Measurements from ENCODE around the gene CAPN1.
"Not testable (repeated sequence)": the region's sequence is repeated elsewhere in the genome, so short reads cannot be mapped to it uniquely, and the experiment has no call there.

Gene CAPN1

GRCh38 chr11:65135633-65136145 lies 46.0 kb upstream of the CAPN1 start:
- no peaks in the 10 kb centered on the region for H3K9me3 ChIP-seq (ENCODE audit: insufficient read depth, low read length)
- TF ChIP-seq YY1 (IDR thresholded peaks at IDR 0.05; ENCODE audit: insufficient read depth, insufficient read length): no peak
- no peak for TF ChIP-seq ZNF274 (IDR thresholded peaks at IDR 0.05; ENCODE audit: low read depth, low read length)
- no peak for TF ChIP-seq SUZ12 (IDR thresholded peaks at IDR 0.05; ENCODE audit: extremely low read depth, insufficient read depth, insufficient read length)
- peaks cover 12% of the 10 kb centered on the region for H3K4me1 ChIP-seq (ENCODE audit: insufficient read depth, insufficient read length)
- peaks cover 24% of the 10 kb centered on the region for H3K36me3 ChIP-seq (ENCODE audit: insufficient read depth, insufficient read length, low read length)
- DNase-seq (ENCODE audit: low read depth, low spot score): no peak
- peak overlapping the region; percentile 99 for H3K9ac ChIP-seq (ENCODE audit: insufficient read length, low read depth)
- H3K27me3 ChIP-seq (ENCODE audit: insufficient read depth, insufficient read length): no peaks in the 10 kb centered on the region
- H3K4me3 ChIP-seq (ENCODE audit: insufficient read length, low read depth): peak overlapping the region; percentile 96

- no peak for DNase-seq (ENCODE audit: low read depth, low spot score)
- TF ChIP-seq SUZ12 (IDR thresholded peaks at IDR 0.05; ENCODE audit: extremely low read depth, insufficient read depth, insufficient read length) (no peak), ZNF274 (IDR thresholded peaks at IDR 0.05; ENCODE audit: low read depth, low read length) (no peak), YY1 (IDR thresholded peaks at IDR 0.05; ENCODE audit: insufficient read depth, insufficient read length) (no peak)
- Histone ChIP-seq H3K27me3 (ENCODE audit: insufficient read depth, insufficient read length) (no peaks in the 10 kb centered on the region), H3K9me3 (ENCODE audit: insufficient read depth, low read length) (no peaks in the 10 kb centered on the region), H3K4me3 (ENCODE audit: insufficient read length, low read depth) (no peak overlapping the region), H3K9ac (ENCODE audit: insufficient read length, low read depth) (no peak overlapping the region), H3K4me1 (ENCODE audit: insufficient read depth, insufficient read length) (peaks cover 12% of the 10 kb centered on the region), H3K36me3 (ENCODE audit: insufficient read depth, insufficient read length, low read length) (peaks cover 15% of the 10 kb centered on the region)
Observed at GRCh38 chr11:65136515-65137096, 45.1 kb upstream of the CAPN1 start.

DNA sequence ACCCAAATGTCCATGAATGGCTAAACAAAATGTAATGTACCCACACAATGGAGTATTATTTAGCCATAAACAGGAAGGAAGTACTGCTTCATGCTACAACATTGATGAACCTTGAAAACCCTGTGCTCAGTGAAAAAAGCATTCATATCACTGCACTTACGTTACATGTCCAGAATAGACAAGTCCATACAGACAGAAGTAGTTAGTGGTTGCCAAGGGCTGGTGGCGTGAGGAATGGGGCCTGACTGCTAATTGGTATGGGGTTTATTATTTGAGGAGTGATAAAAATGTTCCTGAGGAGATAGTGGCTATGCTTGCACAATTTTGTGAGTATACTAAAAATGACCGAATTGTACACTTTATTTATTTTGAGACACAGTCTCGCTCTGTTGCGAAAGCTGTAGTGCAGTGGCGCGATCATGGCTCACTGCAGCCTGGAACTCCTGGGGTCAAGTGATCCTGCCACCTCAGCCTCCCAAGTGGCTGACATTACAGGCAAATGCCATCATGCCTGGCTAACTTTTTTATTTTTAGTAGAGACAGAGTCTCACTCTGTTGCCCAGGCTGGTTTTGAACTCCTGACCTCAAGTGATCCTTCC lies 39.7 kb upstream of the CAPN1 start:
- Histone ChIP-seq H3K4me3 (ENCODE audit: insufficient read length, low read depth) (no peak overlapping the region), H3K9ac (ENCODE audit: insufficient read length, low read depth) (no peak overlapping the region), H3K4me1 (ENCODE audit: insufficient read depth, insufficient read length) (no peaks in the 10 kb centered on the region), H3K27me3 (ENCODE audit: insufficient read depth, insufficient read length) (no peaks in the 10 kb centered on the region), H3K9me3 (ENCODE audit: insufficient read depth, low read length) (peaks cover 9% of the 10 kb centered on the region), H3K36me3 (ENCODE audit: insufficient read depth, insufficient read length, low read length) (no peaks in the 10 kb centered on the region)
- no peak for DNase-seq (ENCODE audit: low read depth, low spot score)
- TF ChIP-seq SUZ12 (IDR thresholded peaks at IDR 0.05; ENCODE audit: extremely low read depth, insufficient read depth, insufficient read length) (no peak), ZNF274 (IDR thresholded peaks at IDR 0.05; ENCODE audit: low read depth, low read length) (no peak), YY1 (IDR thresholded peaks at IDR 0.05; ENCODE audit: insufficient read depth, insufficient read length) (no peak)

- Histone ChIP-seq H3K4me3 (ENCODE audit: insufficient read length, low read depth) (no peak overlapping the region), H3K36me3 (ENCODE audit: insufficient read depth, insufficient read length, low read length) (no peaks in the 10 kb centered on the region), H3K4me1 (ENCODE audit: insufficient read depth, insufficient read length) (peaks cover 7% of the 10 kb centered on the region), H3K9ac (ENCODE audit: insufficient read length, low read depth) (no peak overlapping the region), H3K27me3 (ENCODE audit: insufficient read depth, insufficient read length) (no peaks in the 10 kb centered on the region), H3K9me3 (ENCODE audit: insufficient read depth, low read length) (peaks cover 19% of the 10 kb centered on the region)
- DNase-seq (ENCODE audit: low read depth, low spot score): no peak
- TF ChIP-seq ZNF274 (IDR thresholded peaks at IDR 0.05; ENCODE audit: low read depth, low read length): no peak
- no peak for TF ChIP-seq SUZ12 (IDR thresholded peaks at IDR 0.05; ENCODE audit: extremely low read depth, insufficient read depth, insufficient read length)
- TF ChIP-seq YY1 (IDR thresholded peaks at IDR 0.05; ENCODE audit: insufficient read depth, insufficient read length): no peak
Observed at GRCh38 chr11:65147352-65148075, 34.2 kb upstream of the CAPN1 start.

DNA sequence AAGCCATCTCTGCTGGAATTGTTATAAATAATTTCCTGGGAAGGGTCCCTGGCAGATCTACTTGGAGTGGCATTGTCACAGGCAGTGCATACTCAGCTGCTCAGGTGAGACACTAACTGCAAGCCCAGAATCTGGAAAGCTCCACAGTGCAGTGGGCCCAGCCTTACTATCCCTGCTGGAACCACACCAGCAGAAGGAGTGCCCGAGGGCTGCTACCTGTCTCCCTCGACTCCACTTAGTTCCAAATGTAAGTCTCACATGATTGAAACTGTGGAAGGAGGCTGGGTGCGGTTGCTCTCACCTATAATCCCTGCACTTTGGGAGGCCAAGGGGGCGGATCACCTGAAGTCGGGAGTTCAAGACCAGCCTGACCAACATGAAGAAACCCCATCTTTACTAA lies 33.1 kb upstream of the CAPN1 start:
- Histone ChIP-seq H3K4me1 (ENCODE audit: insufficient read depth, insufficient read length) (peaks cover 7% of the 10 kb centered on the region), H3K9ac (ENCODE audit: insufficient read length, low read depth) (no peak overlapping the region), H3K9me3 (ENCODE audit: insufficient read depth, low read length) (peaks cover 19% of the 10 kb centered on the region), H3K27me3 (ENCODE audit: insufficient read depth, insufficient read length) (no peaks in the 10 kb centered on the region), H3K36me3 (ENCODE audit: insufficient read depth, insufficient read length, low read length) (no peaks in the 10 kb centered on the region), H3K4me3 (ENCODE audit: insufficient read length, low read depth) (no peak overlapping the region)
- no peak for DNase-seq (ENCODE audit: low read depth, low spot score)
- TF ChIP-seq SUZ12 (IDR thresholded peaks at IDR 0.05; ENCODE audit: extremely low read depth, insufficient read depth, insufficient read length) (no peak), ZNF274 (IDR thresholded peaks at IDR 0.05; ENCODE audit: low read depth, low read length) (no peak), YY1 (IDR thresholded peaks at IDR 0.05; ENCODE audit: insufficient read depth, insufficient read length) (no peak)

DNA sequence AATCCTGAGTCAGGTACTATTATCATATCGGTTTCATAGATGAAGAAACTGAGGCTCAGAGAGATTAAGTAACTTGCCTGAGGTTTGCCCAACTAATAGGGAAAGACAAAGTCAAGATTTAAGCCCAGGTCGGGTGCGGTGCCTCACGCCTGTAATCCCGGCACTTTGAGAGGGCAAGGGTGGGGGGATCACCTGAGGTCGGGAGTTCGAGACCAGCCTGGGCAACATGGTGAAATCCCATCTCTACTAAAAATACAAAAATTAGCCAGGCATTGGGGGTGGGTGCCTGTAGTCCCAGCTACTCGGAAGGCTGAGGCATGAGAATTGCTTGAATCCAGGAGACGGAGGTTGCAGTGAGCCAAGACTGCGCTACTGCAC lies 31.6 kb upstream of the CAPN1 start:
- peaks cover 19% of the 10 kb centered on the region for H3K9me3 ChIP-seq (ENCODE audit: insufficient read depth, low read length)
- not testable (repeated sequence) for H3K4me3 ChIP-seq (ENCODE audit: insufficient read length, low read depth); H3K27me3 ChIP-seq (ENCODE audit: insufficient read depth, insufficient read length); DNase-seq (ENCODE audit: low read depth, low spot score); H3K9ac ChIP-seq (ENCODE audit: insufficient read length, low read depth); H3K4me1 ChIP-seq (ENCODE audit: insufficient read depth, insufficient read length); H3K36me3 ChIP-seq (ENCODE audit: insufficient read depth, insufficient read length, low read length)

- H3K27me3 ChIP-seq (ENCODE audit: insufficient read depth, insufficient read length): no peaks in the 10 kb centered on the region
- H3K9ac ChIP-seq (ENCODE audit: insufficient read length, low read depth): no peak overlapping the region
- peaks cover 7% of the 10 kb centered on the region for H3K4me1 ChIP-seq (ENCODE audit: insufficient read depth, insufficient read length)
- H3K36me3 ChIP-seq (ENCODE audit: insufficient read depth, insufficient read length, low read length): no peaks in the 10 kb centered on the region
- H3K4me3 ChIP-seq (ENCODE audit: insufficient read length, low read depth): no peak overlapping the region
- TF ChIP-seq ZNF274 (IDR thresholded peaks at IDR 0.05; ENCODE audit: low read depth, low read length) (no peak), YY1 (IDR thresholded peaks at IDR 0.05; ENCODE audit: insufficient read depth, insufficient read length) (no peak), SUZ12 (IDR thresholded peaks at IDR 0.05; ENCODE audit: extremely low read depth, insufficient read depth, insufficient read length) (no peak)
- DNase-seq (ENCODE audit: low read depth, low spot score): no peak
- H3K9me3 ChIP-seq (ENCODE audit: insufficient read depth, low read length): peaks cover 19% of the 10 kb centered on the region
Observed at GRCh38 chr11:65150509-65151299, 31.0 kb upstream of the CAPN1 start.
